Activated CD8-positive, alpha-beta memory T cell treated with anti-CD3 and anti-CD28 coated beads, Interleukin-2, amount 50 U/mL, for 4 hours (primary cell): ENCODE measurements around the gene ERGIC1.

ENCODE experiments used
- DNase-seq: peaks from one replicate; pipeline ENCODE4 v3.0.0-alpha.2; 2020

Gene ERGIC1

GRCh38 chr5:172951371-172952033 lies 117.5 kb downstream of the ERGIC1 start:
- DNase-seq = no peak

DNA sequence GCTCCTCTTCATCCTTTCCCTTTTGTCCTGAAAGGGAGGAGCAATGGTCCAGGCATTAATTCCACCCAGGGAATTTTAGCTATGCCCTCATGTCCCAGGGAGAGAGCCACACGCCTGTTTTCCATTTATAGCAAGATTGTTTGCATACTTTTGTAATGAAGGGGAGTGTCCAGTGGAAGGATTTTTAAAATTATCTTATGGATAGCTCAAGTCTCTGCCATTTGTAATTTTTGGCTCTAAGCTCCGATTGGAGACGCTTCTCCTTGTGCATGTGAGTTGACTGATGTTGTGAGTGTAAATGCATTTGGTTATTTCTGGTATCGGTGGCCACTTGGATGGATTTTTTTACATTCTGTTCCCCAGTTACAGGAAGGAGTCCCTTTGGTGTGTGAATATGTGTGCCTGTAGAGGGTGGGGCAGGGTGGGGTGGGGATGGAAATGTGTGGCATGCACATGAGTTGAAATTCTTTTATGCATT lies 118.0 kb downstream of the ERGIC1 start:
- no peak for DNase-seq

GRCh38 chr5:172953776-172954675 lies 120.0 kb downstream of the ERGIC1 start:
- DNase-seq = no peak

DNA sequence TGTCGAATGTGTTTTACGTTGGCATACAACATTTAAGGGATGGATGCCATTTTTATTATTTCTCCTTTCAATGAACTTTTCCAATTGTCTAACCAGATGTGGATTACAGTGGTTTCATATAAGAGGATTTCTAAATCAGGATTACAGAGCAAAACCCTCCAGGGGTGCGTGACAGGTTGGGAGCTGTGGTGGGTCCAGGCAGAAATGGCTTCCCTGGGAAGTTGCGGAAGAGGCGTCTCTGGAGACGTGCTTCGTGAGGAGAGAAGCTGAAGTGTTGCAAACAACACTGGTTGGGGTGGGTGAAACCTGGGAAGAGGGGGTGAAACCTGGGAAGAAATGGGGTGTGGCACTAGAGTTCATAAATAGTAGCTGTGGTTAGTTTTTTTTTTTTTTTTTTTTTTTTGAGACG lies 120.7 kb downstream of the ERGIC1 start:
- no peak for DNase-seq

- DNase-seq = no peak
Measured at GRCh38 chr5:172956228-172956627, 122.2 kb downstream of the ERGIC1 start.

GRCh38 chr5:172956936-172957335 lies 122.9 kb downstream of the ERGIC1 start:
- DNase-seq = no peak

GRCh38 chr5:172957458-172957857 lies 123.4 kb downstream of the ERGIC1 start:
- no peak for DNase-seq

GRCh38 chr5:172958331-172959046 lies 124.4 kb downstream of the ERGIC1 start:
- DNase-seq = peak; percentile 62

DNA sequence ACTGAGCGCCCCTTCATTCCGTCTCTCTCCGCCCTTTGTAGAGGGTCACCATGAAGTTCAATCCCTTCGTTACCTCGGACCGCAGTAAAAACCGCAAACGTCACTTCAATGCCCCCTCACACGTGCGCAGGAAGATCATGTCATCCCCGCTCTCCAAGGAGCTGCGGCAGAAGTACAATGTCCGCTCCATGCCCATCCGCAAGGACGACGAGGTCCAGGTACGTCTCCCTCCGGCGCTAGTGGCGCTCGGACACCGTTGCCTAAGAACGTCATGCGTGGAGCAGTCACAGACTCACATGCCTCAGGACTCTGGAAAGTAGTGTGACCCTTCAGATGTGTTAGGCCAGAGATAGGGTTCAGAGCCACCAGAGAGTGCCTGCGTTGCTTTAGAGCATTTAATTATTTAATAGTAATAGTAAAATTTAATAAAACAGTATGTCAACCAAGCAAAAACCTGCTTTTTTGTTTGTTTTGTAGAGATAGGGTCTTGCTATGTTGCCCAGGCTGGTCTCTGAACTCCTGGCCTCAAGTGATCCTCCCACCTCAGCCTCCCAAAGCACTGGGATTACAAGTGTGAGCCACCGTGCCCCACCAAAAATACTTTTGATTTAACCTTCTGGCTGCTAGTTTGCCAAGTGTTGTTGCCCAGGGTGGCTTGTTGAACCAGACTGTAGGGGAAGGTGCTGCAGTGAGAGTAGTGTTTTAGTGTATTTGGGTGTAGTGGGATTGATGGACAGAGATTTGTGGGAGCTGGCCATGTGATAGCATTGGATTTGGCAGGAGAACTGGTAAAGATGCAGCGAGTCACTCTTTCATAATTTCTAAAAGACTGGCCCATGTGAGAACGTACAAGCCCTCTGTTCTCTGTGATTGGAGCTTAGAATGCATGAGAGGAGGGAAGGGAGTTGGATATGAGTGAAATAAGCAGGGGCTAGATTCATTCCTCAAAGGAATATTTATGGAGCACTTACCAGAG lies 126.1 kb downstream of the ERGIC1 start:
- DNase-seq = no peak

DNA sequence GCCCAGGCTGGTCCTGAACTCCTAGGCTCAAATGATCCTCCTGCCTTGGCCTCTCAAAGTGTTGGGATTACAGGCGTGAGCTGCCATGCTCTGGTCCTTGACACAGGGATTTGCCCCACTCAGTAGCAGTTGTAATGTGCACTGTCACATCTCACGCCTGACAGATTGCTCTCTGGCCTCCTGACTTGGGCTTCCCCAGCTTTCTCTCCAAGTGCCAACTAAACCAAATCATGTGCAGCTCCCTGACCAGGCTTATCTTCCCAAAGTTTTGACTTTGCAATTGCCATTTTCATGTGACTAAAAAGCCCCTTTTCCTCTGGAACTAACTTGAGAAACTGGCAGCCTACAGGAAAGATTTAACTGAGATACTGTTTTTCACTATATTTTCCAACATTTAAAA lies 135.9 kb downstream of the ERGIC1 start:
- DNase-seq = no peak

DNA sequence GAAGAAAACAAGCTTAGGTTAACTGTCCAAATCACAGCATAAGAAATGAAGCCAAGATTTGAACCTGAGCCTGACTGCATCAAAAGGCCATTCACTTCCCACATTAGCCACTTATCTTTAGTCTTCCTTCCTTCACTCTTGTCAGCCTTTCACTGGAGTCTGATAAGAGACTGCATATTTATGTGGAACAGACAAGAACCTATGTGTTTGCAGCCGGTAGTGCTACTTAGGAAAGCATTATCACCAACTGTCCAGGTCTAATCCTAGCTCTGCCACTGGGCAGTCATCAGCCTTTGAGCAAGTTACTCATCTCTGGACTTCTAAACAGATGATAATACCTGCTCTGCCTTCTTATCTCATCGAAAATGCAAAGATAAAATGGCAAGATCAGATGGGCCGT lies 137.4 kb downstream of the ERGIC1 start:
- no peak for DNase-seq

- no peak for DNase-seq
Measured at GRCh38 chr5:172972552-172972951, 138.5 kb downstream of the ERGIC1 start.

DNA sequence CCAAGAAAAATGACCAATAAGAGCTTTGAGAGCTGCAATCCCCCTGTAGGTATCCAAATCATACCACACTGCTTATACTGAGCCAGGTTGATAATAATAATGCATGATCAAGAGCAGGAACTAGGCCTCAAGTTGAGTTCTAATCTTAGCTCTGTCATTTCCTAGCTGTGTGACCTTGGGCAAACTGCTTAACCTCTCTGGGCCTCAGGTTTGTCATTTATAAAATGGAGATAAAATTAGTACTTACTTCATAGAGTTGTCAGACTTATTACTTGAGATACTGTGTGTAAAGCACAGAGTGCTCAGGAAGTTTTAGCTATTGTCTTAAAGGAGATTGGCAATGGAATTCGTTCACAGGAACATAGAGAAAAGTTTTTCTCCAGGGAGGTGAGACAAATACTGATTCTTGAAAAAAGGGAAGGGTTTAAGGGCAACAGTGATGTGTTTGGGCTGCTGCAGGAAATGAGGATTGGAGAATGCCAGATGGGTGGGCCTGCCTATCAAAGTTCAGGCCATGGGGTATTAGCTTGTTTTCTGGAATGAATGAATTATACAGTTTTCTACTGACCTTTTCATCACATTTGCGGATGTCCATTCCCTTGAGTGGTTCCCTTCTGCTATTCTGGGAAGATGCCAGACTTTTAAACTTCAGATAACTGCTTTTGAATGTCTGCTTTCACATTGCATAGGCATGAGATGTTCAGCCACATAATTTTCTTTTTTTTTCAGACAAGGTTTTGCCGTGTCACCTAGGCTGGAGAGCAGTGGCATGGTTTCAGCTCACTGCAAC lies 139.3 kb downstream of the ERGIC1 start:
- no peak for DNase-seq

DNA sequence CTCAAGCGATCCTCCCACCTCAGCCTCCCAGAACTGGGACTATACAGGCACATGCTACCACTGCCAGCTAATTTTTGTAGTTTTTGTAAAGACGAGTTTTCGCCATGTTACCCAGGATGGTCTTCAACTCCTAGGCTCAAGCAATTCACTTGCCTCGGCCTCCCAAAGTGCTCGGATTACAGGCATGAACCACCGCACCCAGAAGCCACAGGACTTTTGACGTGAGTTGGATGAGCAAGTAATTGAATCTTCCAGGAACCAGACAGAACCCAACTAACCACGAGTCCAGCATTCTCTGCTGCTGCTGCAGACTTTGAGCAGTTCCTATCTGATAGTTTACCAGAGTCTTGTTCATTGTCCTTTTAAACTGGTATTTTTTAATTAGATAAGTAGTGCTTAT lies 139.9 kb downstream of the ERGIC1 start:
- DNase-seq = no peak

DNA sequence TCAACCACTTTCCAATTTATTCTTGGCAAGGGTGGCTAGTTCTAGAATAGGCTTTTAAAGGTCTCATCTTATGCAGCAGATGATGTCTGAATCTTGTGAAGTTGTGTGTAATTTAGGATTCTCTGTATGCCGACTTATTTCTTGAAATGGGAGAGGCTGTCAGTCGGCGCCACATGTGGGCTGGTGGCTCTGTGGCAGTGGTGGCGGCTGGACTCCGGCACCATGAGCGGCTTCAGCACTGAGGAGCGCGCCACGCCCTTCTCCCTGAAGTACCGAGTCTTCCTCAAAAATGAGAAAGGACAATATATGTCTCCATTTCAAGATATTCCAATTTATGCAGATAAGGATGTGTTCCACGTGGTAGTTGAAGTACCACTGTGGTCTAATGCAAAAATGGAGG lies 141.2 kb downstream of the ERGIC1 start:
- DNase-seq = no peak

- DNase-seq = no peak
Measured at GRCh38 chr5:172979778-172980177, 145.7 kb downstream of the ERGIC1 start.

GRCh38 chr5:172981931-172982330 lies 147.9 kb downstream of the ERGIC1 start:
- DNase-seq = no peak

DNA sequence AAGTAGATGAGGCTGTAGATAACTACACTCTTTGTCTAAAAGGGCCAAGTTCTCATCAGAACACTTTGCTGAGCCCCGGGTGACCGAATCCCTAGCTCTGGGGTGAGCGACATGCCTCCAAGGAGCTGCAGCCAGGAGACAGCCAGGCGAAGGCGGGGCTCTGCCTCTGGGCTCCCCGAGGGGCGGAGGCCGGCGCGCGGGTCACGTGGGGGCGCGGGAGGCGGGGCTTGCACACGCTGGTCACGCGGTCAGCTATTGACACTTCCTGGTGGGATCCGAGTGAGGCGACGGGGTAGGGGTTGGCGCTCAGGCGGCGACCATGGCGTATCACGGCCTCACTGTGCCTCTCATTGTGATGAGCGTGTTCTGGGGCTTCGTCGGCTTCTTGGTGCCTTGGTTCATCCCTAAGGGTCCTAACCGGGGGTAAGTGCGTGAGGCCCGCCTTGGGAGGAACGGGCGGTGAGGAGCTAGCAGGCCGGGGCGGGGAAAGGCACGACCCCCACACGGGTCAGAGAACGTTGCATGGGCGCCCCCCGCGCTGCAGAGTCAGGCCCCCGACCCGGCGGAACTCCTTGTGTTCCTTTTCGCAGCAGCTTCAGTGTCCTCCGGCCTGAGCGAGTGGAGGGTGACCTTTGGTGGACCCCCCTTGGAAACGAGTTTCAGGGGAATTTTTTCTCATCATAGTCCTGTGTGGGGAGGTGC lies 149.6 kb downstream of the ERGIC1 start, which contains the start of gene ATP6V0E1:
Gene ATP6V0E1 (plus strand): TSS at position 230 of the 702 bp plus-strand sequence. CDS start 90 bp downstream, at position 320.
- peak; percentile 96 for DNase-seq

- peak; percentile 74 for DNase-seq
Measured at GRCh38 chr5:172984244-172984953, 150.3 kb downstream of the ERGIC1 start.

DNA sequence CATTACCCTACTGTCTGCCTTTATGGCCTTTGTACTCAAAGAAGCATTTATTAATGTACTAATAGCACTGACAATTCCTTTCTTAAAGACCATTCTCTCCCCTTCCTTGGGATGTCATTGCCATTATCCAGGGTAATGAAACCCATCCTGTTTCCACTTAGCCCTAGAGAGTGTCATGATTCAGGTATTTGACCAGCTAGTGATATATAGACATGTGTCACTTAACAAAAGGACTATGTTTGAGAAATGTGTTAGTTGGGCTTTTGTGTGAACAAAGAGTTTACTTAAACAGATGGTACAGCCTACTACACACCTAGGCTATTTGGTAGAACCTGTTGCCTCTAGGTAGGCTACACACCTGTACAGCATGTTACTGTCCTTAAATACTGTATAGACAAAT lies 151.5 kb downstream of the ERGIC1 start:
- DNase-seq = no peak
